GM20000 (cell line): ENCODE results near the gene TMOD3.

Experiments used
- DNase-seq: peaks from one replicate; pipeline ENCODE4 v3.0.0; 2012; ENCODE audit warnings: low spot score
- TF ChIP-seq, protein P1 (sequence below): IDR thresholded peaks from 2 replicates; pipeline ENCODE4 v1.5.1; 2012; ENCODE audit warnings: mild to moderate bottlenecking, control low read depth; ENCODE audit errors: extremely low read depth, missing control alignments

The TMOD3 gene

DNA sequence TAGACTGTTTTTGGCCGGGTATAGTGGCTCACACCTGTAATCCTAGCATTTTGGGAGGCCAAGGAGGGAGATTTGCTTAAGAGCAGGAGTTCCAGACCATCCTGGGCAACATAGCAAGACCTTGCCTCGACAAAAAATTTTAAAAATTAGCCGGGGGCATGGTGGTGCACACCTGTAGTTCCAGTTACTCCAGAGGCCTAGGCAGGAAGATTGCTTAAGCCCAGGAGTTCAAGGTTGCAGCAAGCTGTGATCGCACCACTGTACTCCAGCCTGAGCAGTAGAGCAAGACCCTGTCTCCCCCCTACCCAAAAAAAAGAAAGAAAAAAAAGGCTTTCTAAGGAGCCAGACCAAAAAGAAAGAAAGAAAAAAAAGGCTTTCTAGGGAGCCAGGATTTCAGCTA, 36.7 kb downstream of the TMOD3 start:
- DNase-seq = no peak
- TF ChIP-seq, protein P1, sequence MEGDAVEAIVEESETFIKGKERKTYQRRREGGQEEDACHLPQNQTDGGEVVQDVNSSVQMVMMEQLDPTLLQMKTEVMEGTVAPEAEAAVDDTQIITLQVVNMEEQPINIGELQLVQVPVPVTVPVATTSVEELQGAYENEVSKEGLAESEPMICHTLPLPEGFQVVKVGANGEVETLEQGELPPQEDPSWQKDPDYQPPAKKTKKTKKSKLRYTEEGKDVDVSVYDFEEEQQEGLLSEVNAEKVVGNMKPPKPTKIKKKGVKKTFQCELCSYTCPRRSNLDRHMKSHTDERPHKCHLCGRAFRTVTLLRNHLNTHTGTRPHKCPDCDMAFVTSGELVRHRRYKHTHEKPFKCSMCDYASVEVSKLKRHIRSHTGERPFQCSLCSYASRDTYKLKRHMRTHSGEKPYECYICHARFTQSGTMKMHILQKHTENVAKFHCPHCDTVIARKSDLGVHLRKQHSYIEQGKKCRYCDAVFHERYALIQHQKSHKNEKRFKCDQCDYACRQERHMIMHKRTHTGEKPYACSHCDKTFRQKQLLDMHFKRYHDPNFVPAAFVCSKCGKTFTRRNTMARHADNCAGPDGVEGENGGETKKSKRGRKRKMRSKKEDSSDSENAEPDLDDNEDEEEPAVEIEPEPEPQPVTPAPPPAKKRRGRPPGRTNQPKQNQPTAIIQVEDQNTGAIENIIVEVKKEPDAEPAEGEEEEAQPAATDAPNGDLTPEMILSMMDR = no peak

DNA sequence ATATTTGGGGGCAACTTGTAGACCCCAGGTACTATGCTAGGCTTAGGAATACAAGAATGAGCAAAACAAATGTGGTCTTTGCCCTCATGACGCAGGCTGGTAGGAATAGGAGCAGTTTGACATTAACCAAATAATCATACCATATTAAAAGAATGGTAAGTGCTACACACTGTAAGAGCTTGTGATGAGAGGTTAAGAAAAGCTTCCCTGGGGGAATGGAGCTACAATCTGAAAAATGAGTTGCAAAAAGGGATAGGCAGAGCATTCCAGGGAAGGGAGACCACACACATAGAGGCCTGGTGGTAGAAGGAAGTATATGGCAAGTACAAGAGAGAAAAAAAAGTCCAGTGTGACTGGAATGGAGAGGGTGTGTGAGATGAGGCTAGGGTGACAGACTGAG, 37.3 kb downstream of the TMOD3 start:
- DNase-seq = no peak
- TF ChIP-seq, protein P1 = no peak

DNA sequence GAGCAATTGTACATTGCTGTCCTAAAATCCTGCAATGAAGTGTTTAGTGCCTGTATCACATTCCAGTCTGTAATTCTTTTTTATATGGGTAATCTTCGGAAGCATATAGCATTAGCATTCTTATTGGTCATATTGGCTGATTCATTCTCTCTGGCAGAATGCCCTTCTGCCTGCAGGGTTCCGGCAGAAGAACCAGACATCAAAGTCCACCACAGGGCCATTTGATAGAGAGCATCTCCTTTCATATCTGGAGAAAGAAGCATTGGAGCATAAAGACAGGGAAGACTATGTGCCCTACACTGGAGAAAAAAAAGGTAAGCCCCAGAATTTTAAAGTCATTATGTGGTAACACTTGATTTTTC, 39.6 kb downstream of the TMOD3 start:
- TF ChIP-seq, protein P1 = no peak
- DNase-seq = no peak

DNA sequence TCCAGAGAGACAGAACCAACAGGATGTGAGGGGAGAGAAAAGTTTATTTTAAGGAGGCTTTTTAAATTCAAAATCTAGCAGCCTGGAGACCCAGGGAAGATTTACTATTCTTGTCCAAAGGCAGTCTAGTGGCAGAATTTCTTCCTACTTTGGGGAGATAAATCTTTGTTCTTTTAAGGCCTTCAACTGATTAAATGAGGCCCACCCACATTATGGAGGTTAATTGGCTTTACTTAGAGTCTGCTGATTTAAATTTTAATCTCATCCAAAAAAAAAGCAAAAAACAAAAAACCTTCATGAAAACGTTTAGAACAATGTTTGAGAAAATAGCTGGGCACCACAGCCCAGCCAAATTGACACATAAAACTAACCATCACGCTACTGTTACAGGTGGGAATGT, 41.3 kb downstream of the TMOD3 start:
- no peak for DNase-seq
- TF ChIP-seq, protein P1 = no peak

GRCh38 chr15:51874751-51875644, 45.5 kb downstream of the TMOD3 start:
- no peak for DNase-seq
- TF ChIP-seq, protein P1 = no peak

- TF ChIP-seq, protein P1 = no peak
- DNase-seq = no peak
Measured at GRCh38 chr15:51876169-51876568, 46.7 kb downstream of the TMOD3 start.

- TF ChIP-seq, protein P1 = no peak
- no peak for DNase-seq
Measured at GRCh38 chr15:51878446-51879386, 49.3 kb downstream of the TMOD3 start.
